OCI-LY7 (cell line): ENCODE results near the gene FMN1. TPM values are rescaled to one million over a fixed set of nuclear protein-coding genes. Genes with fewer than 3 reads are reported as not detected.

Experiments used
- BruUV-seq: library from RNA; stranded (reverse); fragments of 400-500 nt; replicated peaks from 2 replicates; lab custom pipeline; 2021; lab: Mats Ljungman, UMichigan
- CTCF ChIA-PET: fragments of 300-600 bp; sonication (Branson Sonifier 250); formaldehyde crosslinking; loops from one replicate; lab custom pipeline; 2022; ENCODE audit warnings: antibody characterized with exemption; ENCODE audit not compliant: unreplicated experiment; lab: Charles Lee
- POLR2A ChIA-PET: fragments of 300-600 bp; sonication (Branson Sonifier 250); formaldehyde crosslinking; loops from one replicate; lab custom pipeline; 2022; ENCODE audit warnings: antibody characterized with exemption; lab: Charles Lee
- DNase-seq: peaks from one replicate; pipeline ENCODE4 v3.0.0-alpha.2; 2015; ENCODE audit warnings: low spot score
- H2AFZ ChIP-seq: fragments of 200-600 bp; sonication (generic), shearing (Covaris generic); 2 replicates; pipeline ENCODE4 v1.6.1; 2014; ENCODE audit warnings: mild to moderate bottlenecking, antibody characterized with exemption, low read length, moderate library complexity
- H3K27ac ChIP-seq: fragments of 200-600 bp; sonication (generic); 2 replicates; pipeline ENCODE4 v1.5.1; 2014; ENCODE audit warnings: mixed run types, low read depth, mild to moderate bottlenecking, moderate library complexity, low read length, inconsistent platforms; ENCODE audit not compliant: poor library complexity, severe bottlenecking
- H3K36me3 ChIP-seq: fragments of 200-600 bp; sonication (generic); 2 replicates; pipeline ENCODE4 v1.6.1; 2014; ENCODE audit warnings: mild to moderate bottlenecking, antibody characterized with exemption, low read length, moderate library complexity, mixed read lengths; ENCODE audit not compliant: insufficient read depth
- H3K4me1 ChIP-seq: fragments of 200-600 bp; sonication (generic); 2 replicates; pipeline ENCODE4 v1.5.1; 2014; ENCODE audit warnings: mild to moderate bottlenecking, low read length; ENCODE audit not compliant: insufficient read depth, poor library complexity, severe bottlenecking
- H3K4me2 ChIP-seq: fragments of 200-600 bp; sonication (generic); 2 replicates; pipeline ENCODE4 v1.6.1; 2014; ENCODE audit warnings: mild to moderate bottlenecking, low read length
- H3K4me3 ChIP-seq: fragments of 200-600 bp; sonication (generic); 2 replicates; pipeline ENCODE4 v1.5.1; 2014; ENCODE audit warnings: mild to moderate bottlenecking, low read depth, low read length; ENCODE audit not compliant: poor library complexity, severe bottlenecking
- H3K79me2 ChIP-seq: fragments of 200-600 bp; sonication (generic); 2 replicates; pipeline ENCODE4 v1.6.1; 2016; ENCODE audit warnings: low read depth, mild to moderate bottlenecking, low read length, moderate library complexity, mixed read lengths; ENCODE audit not compliant: insufficient read depth
- H3K9me2 ChIP-seq: fragments of 200-600 bp; sonication (generic); 2 replicates; pipeline ENCODE4 v1.6.1; 2016; ENCODE audit warnings: mild to moderate bottlenecking, low read length, mixed read lengths; ENCODE audit not compliant: insufficient read depth
- H3K9me3 ChIP-seq: fragments of 200-600 bp; sonication (generic); 2 replicates; pipeline ENCODE4 v1.6.1; 2014; ENCODE audit warnings: mild to moderate bottlenecking, mixed run types, low read length, mixed read lengths
- H4K20me1 ChIP-seq: fragments of 200-600 bp; sonication (generic); 2 replicates; pipeline ENCODE4 v1.6.1; 2014; ENCODE audit warnings: mild to moderate bottlenecking, antibody characterized with exemption, low read length, moderate library complexity, mixed read lengths; ENCODE audit not compliant: insufficient read depth
- CTCF ChIP-seq: fragments of 200-600 bp; sonication (generic); conservative IDR thresholded peaks from 2 replicates; pipeline ENCODE4 v1.5.1; 2014; ENCODE audit warnings: mild to moderate bottlenecking, antibody characterized with exemption, low read length, moderate library complexity, mixed read lengths
- EZH2phosphoT487 ChIP-seq: fragments of 200-600 bp; sonication (generic); IDR thresholded peaks from 2 replicates; pipeline ENCODE4 v1.6.1; 2018; ENCODE audit warnings: low read depth, borderline replicate concordance, mild to moderate bottlenecking, mixed run types, antibody characterized with exemption, low read length, moderate library complexity, mixed read lengths
- intact Hi-C: fragments of 100-400 bp; cut with micrococcal nuclease; formaldehyde crosslinking; loops from one replicate; pipeline ENCODE4 v1.10.0; 2022; ENCODE audit not compliant: unreplicated experiment
- total RNA-seq, 2 experiments: library from RNA; depleted of rRNA in 1 of 2; stranded (reverse); fragments of >200 nt in 1 of 2; shearing (Covaris generic) in 1 of 2; gene quantifications; 2 replicates each; pipeline ENCODE4 v1.2.3, GENCODE V29; 2014 to 2022

Gene FMN1
- total RNA-seq, 2 experiments from 2014 or later = 3.2 to 4.2 TPM

- intact Hi-C loops = no loop called here
- DNase-seq = no peak
- Histone ChIP-seq H3K4me3 (no peak overlapping the region), H4K20me1 (no peaks in the 10 kb centered on the region), H3K27ac (no peak overlapping the region), H3K4me2 (no peak overlapping the region), H3K36me3 (no peaks in the 10 kb centered on the region), H2AFZ (no peak overlapping the region), H3K9me2 (no peaks in the 10 kb centered on the region), H3K9me3 (no peaks in the 10 kb centered on the region), H3K4me1 (no peaks in the 10 kb centered on the region), H3K79me2 (no peaks in the 10 kb centered on the region)
- ChIA-PET POLR2A (no interaction called here), CTCF (no interaction called here)
- BruUV-seq = no TSS peak
- TF ChIP-seq EZH2phosphoT487 (no peak), CTCF (no peak)
These were observed 86.0 kb downstream of the FMN1 start for GRCh38 chr15:33108518-33108917.

- no peak overlapping the region for H3K4me2 ChIP-seq
- H4K20me1 ChIP-seq = no peaks in the 10 kb centered on the region
- ChIA-PET POLR2A (no interaction called here), CTCF (no interaction called here)
- no TSS peak for BruUV-seq
- no peaks in the 10 kb centered on the region for H3K36me3 ChIP-seq
- H3K9me2 ChIP-seq = no peaks in the 10 kb centered on the region
- H3K4me3 ChIP-seq = no peak overlapping the region
- no peaks in the 10 kb centered on the region for H3K79me2 ChIP-seq
- H3K9me3 ChIP-seq = no peaks in the 10 kb centered on the region
- no peak for DNase-seq
- no peaks in the 10 kb centered on the region for H3K4me1 ChIP-seq
- H2AFZ ChIP-seq = no peak overlapping the region
- no peak overlapping the region for H3K27ac ChIP-seq
- intact Hi-C loops = no loop called here
- no peak for TF ChIP-seq CTCF
- no peak for TF ChIP-seq EZH2phosphoT487
These were observed 86.6 kb downstream of the FMN1 start for GRCh38 chr15:33107950-33108349.

GRCh38 chr15:33104212-33104611, 90.3 kb downstream of the FMN1 start:
- Histone ChIP-seq H4K20me1 (no peaks in the 10 kb centered on the region), H3K4me2 (no peak overlapping the region), H3K36me3 (no peaks in the 10 kb centered on the region), H2AFZ (no peak overlapping the region), H3K9me3 (no peaks in the 10 kb centered on the region), H3K27ac (no peak overlapping the region), H3K79me2 (no peaks in the 10 kb centered on the region), H3K9me2 (no peaks in the 10 kb centered on the region), H3K4me1 (no peaks in the 10 kb centered on the region), H3K4me3 (no peak overlapping the region)
- no TSS peak for BruUV-seq
- ChIA-PET POLR2A (interaction anchor here (0.7 kb wide), 1 partner anchor 25 kb away, joined by 3 read pairs; no protein-coding TSS in a partner anchor), CTCF (no interaction called here)
- intact Hi-C loops = no loop called here
- TF ChIP-seq CTCF (no peak), EZH2phosphoT487 (no peak)
- no peak for DNase-seq
